IMR-90 (cell line): Measurements from ENCODE around the gene AUTS2. TPM values are rescaled to one million over a fixed set of nuclear protein-coding genes. Genes with fewer than 3 reads are reported as not detected.

Experiments used
- ATAC-seq: fragments of 200-7000 bp; cut with Tn5 transposase; 2 replicates; pipeline ENCODE4 v1.9.1; 2020; ENCODE audit warnings: low read depth, mild to moderate bottlenecking, moderate library complexity
- BruUV-seq: library from RNA; stranded (reverse); fragments of 400-500 nt; replicated peaks from 2 replicates; lab custom pipeline; 2021; lab: Mats Ljungman, UMichigan
- CTCF ChIA-PET: fragments of 300-600 bp; formaldehyde crosslinking; extraction: SDS; loops from one replicate; lab custom pipeline; 2021; ENCODE audit warnings: antibody characterized with exemption; lab: Yijun Ruan, JAX
- POLR2A ChIA-PET: fragments of 300-600 bp; sonication (Branson Sonifier 250); formaldehyde crosslinking; loops from one replicate; lab custom pipeline; 2022; ENCODE audit warnings: antibody characterized with exemption; ENCODE audit not compliant: unreplicated experiment; lab: Charles Lee
- DNase-seq: peaks from one replicate; pipeline ENCODE4 v3.0.0; 2013
- H2AFZ ChIP-seq: replicated peaks from 2 replicates; pipeline ENCODE3; 2013; ENCODE audit warnings: low read length, mild to moderate bottlenecking; ENCODE audit not compliant: poor library complexity
- H2AK5ac ChIP-seq: 2 replicates; pipeline ENCODE4 v1.6.1; 2013; ENCODE audit warnings: low read depth, low read length, inconsistent platforms
- H2AK9ac ChIP-seq: replicated peaks from 2 replicates; pipeline ENCODE3; 2013; ENCODE audit warnings: mild to moderate bottlenecking, low read depth, low read length, moderate library complexity; ENCODE audit not compliant: poor library complexity
- H2BK120ac ChIP-seq: 2 replicates; pipeline ENCODE4 v1.6.1; 2013; ENCODE audit warnings: low read depth, low read length, inconsistent platforms
- H2BK15ac ChIP-seq: 3 replicates; pipeline ENCODE4 v1.6.1; 2013; ENCODE audit warnings: low read depth, low read length, inconsistent platforms
- H2BK20ac ChIP-seq: 2 replicates; pipeline ENCODE4 v1.6.1; 2013; ENCODE audit warnings: low read depth, mild to moderate bottlenecking, inconsistent platforms, low read length, moderate library complexity
- H2BK5ac ChIP-seq: 2 replicates; pipeline ENCODE4 v1.6.1; 2013; ENCODE audit warnings: mild to moderate bottlenecking, low read depth, low read length, inconsistent platforms; ENCODE audit not compliant: poor library complexity, severe bottlenecking
- H3K14ac ChIP-seq: replicated peaks from 2 replicates; pipeline ENCODE4 v1.6.1; 2013; ENCODE audit warnings: low read depth, low read length, inconsistent platforms
- H3K18ac ChIP-seq: 2 replicates; pipeline ENCODE4 v1.6.1; 2013; ENCODE audit warnings: low read depth, low read length, control low read depth
- H3K23ac ChIP-seq: 2 replicates; pipeline ENCODE4 v1.6.1; 2013; ENCODE audit warnings: low read depth, low read length, inconsistent platforms
- H3K27ac ChIP-seq: 2 replicates; pipeline ENCODE4 v1.5.1; 2013; ENCODE audit warnings: mild to moderate bottlenecking, control low read depth, low read length; ENCODE audit not compliant: insufficient read depth
- H3K27me3 ChIP-seq: 2 replicates; pipeline ENCODE4 v1.6.1; 2013; ENCODE audit warnings: low read length; ENCODE audit not compliant: control insufficient read depth, insufficient read depth
- H3K36me3 ChIP-seq: 2 replicates; pipeline ENCODE4 v1.6.1; 2013; ENCODE audit warnings: low read length, mixed read lengths; ENCODE audit not compliant: control insufficient read depth, insufficient read depth
- H3K4ac ChIP-seq: 2 replicates; pipeline ENCODE4 v1.6.1; 2013; ENCODE audit warnings: low read depth, low read length, inconsistent platforms
- H3K4me1 ChIP-seq: 2 replicates; pipeline ENCODE4 v1.6.1; 2013; ENCODE audit warnings: low read length, mixed read lengths; ENCODE audit not compliant: control insufficient read depth, insufficient read depth
- H3K4me2 ChIP-seq: 2 replicates; pipeline ENCODE4 v1.6.1; 2013; ENCODE audit warnings: low read depth, mild to moderate bottlenecking, control low read depth, low read length, moderate library complexity
- H3K4me3 ChIP-seq: 2 replicates; pipeline ENCODE4 v1.5.1; 2013; ENCODE audit warnings: low read depth, mild to moderate bottlenecking, control low read depth, low read length, moderate library complexity; ENCODE audit not compliant: insufficient read depth
- H3K56ac ChIP-seq: 2 replicates; pipeline ENCODE4 v1.6.1; 2013; ENCODE audit warnings: low read length, inconsistent platforms; ENCODE audit not compliant: insufficient read depth; ENCODE audit errors: extremely low read depth
- H3K79me1 ChIP-seq, 2 experiments: 2 replicates each; pipeline ENCODE4 v1.6.1; 2013; ENCODE audit warnings: low read length in 2 of 2, inconsistent platforms in 1 of 2, low read depth in 1 of 2
- H3K9ac ChIP-seq: 2 replicates; pipeline ENCODE4 v1.6.1; 2013; ENCODE audit warnings: low read depth, low read length, control low read depth
- H3K9me1 ChIP-seq: 2 replicates; pipeline ENCODE4 v1.6.1; 2013; ENCODE audit warnings: low read length, inconsistent platforms; ENCODE audit not compliant: insufficient read depth
- H3K9me3 ChIP-seq: 2 replicates; pipeline ENCODE4 v1.6.1; 2013; ENCODE audit warnings: low read length; ENCODE audit not compliant: control insufficient read depth, insufficient read depth
- H4K20me1 ChIP-seq: 2 replicates; pipeline ENCODE4 v1.6.1; 2013; ENCODE audit warnings: low read length, inconsistent platforms; ENCODE audit not compliant: insufficient read depth
- H4K5ac ChIP-seq: 2 replicates; pipeline ENCODE4 v1.6.1; 2013; ENCODE audit warnings: mild to moderate bottlenecking, low read depth, low read length, control low read depth
- H4K8ac ChIP-seq, 2 experiments: 2 replicates each; pipeline ENCODE4 v1.6.1; 2013; ENCODE audit warnings: low read depth in 2 of 2, low read length in 2 of 2, control low read depth in 1 of 2, inconsistent platforms in 1 of 2
- H4K91ac ChIP-seq: 2 replicates; pipeline ENCODE4 v1.6.1; 2013; ENCODE audit warnings: low read depth, low read length, inconsistent platforms; ENCODE audit not compliant: insufficient read depth
- MAFK ChIP-seq: IDR thresholded peaks from 2 replicates; pipeline ENCODE4 v1.6.1; 2012; ENCODE audit warnings: low read depth, low read length, improper control_type of control experiment
- RAD21 ChIP-seq: IDR thresholded peaks from 2 replicates; pipeline ENCODE4 v1.6.1; 2012; ENCODE audit warnings: low read length, improper control_type of control experiment
- WGBS, 2 experiments: methylation state at CpG; one replicate each; pipeline versions ENCODE4 v1.1.5 to v1.1.7; 2013; ENCODE audit warnings: missing lambda C conversion rate in 2 of 2; ENCODE audit not compliant: insufficient read length in 1 of 2; ENCODE audit errors: extremely low coverage in 2 of 2; 5-methylcytosine and 5-hydroxymethylcytosine counted together
- dilution Hi-C: fragments of 300-500 bp; cut with HindIII; formaldehyde crosslinking; loops from one replicate; pipeline ENCODE4 v1.14.3; 2018; ENCODE audit warnings: low sequenced_read_pairs; ENCODE audit not compliant: unreplicated experiment
- in situ Hi-C: fragments of 300-500 bp; cut with MboI; formaldehyde crosslinking; loops from 3 replicates; pipeline ENCODE4 v1.14.3; 2019; ENCODE audit warnings: low sequenced_read_pairs, inconsistent platforms, mixed read lengths
- intact Hi-C: fragments of 100-400 bp; cut with micrococcal nuclease; formaldehyde crosslinking; loops from 2 replicates; pipeline ENCODE4 v1.10.0; 2022
- polyA plus RNA-seq, 3 experiments: library from polyadenylated mRNA; depleted of rRNA; stranded (reverse); fragments of >200 nt; gene quantifications; 2 replicates each; pipeline ENCODE4 v1.2.3, GENCODE V29; 2012; ENCODE audit warnings: low replicate concordance in 1 of 3
- total RNA-seq: library from RNA; depleted of rRNA; stranded (reverse); fragments of >200 nt; gene quantifications from 2 replicates; pipeline ENCODE4 v1.2.3, GENCODE V29; 2012

AUTS2 gene
- total and polyA plus RNA-seq, 2 of the 4 experiments (the other 2 are of a cell fraction): 0.90 to 3.0 TPM

- no peaks in the 10 kb centered on the region for H4K20me1 ChIP-seq
Observed at GRCh38 chr7:69608049-69608448, 9.8 kb downstream of the AUTS2 start.

More at GRCh38 chr7:69608049-69608448, 9.8 kb downstream of the AUTS2 start:
- ATAC-seq (no peak), DNase-seq (no peak)
- POLR2A ChIA-PET: no interaction called here
- Histone ChIP-seq H2AK9ac (no peak overlapping the region), H3K9ac (no peak overlapping the region), H3K4me2 (no peak overlapping the region), H2BK120ac (no peak overlapping the region), H3K27me3 (no peaks in the 10 kb centered on the region), H3K23ac (no peak overlapping the region), H3K4me3 (no peak overlapping the region), H4K8ac (no peak overlapping the region), H3K18ac (no peak overlapping the region), H3K14ac (no peak overlapping the region), H3K56ac (no peak overlapping the region), H3K4me1 (no peaks in the 10 kb centered on the region), H3K79me1 (no peaks in the 10 kb centered on the region), H3K36me3 (no peaks in the 10 kb centered on the region), H3K27ac (no peak overlapping the region), H2BK5ac (no peak overlapping the region), H4K5ac (no peak overlapping the region), H3K4ac (no peak overlapping the region), H2AFZ (no peak overlapping the region), H2AK5ac (no peak overlapping the region), H2BK15ac (no peak overlapping the region), H3K9me3 (no peaks in the 10 kb centered on the region), H4K91ac (no peak overlapping the region), H2BK20ac (no peak overlapping the region), H3K9me1 (no peaks in the 10 kb centered on the region)
- BruUV-seq: no TSS peak
- no peak for TF ChIP-seq MAFK
- no peak for TF ChIP-seq RAD21
- CTCF ChIA-PET: no interaction called here
- dilution Hi-C loops (no loop called here), in situ Hi-C loops (no loop called here), intact Hi-C loops (no loop called here)
- WGBS, 2 experiments: no CpG with 5 or more reads among the region's 4 CpGs
